ENCODE results near the gene SPTY2D1. TPM values are rescaled to one million over a fixed set of nuclear protein-coding genes. Genes with fewer than 3 reads are reported as not detected.

SPTY2D1 gene
- total RNA-seq, 4 donors from 2014 or later, result 8.2 to 18.4 (median 16.4) TPM

DNA sequence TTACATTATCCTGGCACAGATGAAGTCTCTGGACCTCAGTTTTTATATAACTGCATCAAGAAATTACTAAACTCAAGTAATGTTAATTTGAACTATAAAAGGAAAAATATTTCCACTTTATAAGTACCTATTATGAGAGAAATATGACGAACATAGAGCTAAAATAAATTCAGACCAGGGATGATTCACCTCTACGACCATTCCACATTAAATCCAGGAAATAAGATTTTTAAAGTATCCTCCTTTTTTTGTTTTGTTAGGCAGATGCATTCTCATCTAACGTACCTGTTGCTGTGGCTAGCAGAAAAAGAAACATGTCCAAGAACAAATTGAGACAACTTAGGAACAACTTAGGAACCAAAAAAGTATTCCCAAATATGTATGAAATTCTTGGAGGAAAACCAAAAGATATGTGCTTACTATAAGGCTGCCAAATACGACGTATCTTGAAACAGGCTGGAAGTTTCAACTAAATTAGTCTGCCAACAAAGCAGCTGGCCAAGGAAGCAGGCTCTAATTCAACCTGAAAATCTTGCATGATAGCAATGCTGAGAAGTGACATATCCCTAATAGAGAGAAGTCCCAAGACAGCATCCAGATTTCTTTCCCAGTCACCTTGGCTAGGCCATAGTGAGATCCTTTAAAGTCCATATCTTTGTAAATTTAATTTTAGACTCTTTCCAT, 15.7 kb downstream of the SPTY2D1 start:
- Histone ChIP-seq H3K4me1 (peaks cover 7 to 21% (median 12%) of the 10 kb centered on the region in 4 donors), H3K27ac (peak overlapping the region; percentile 36 to 53 (median 46)), H3K27me3 (no peaks in the 10 kb centered on the region), H3K9me3 (no peaks in the 10 kb centered on the region), H3K36me3 (peaks cover 0 to 23% (median 6%) of the 10 kb centered on the region in 4 donors), H3K4me3 (no peak overlapping the region)
- DNase-seq, result no peak
- no peak for TF ChIP-seq POLR2A (IDR thresholded peaks at IDR 0.05)
- TF ChIP-seq EP300 (IDR thresholded peaks at IDR 0.05; ENCODE audit: low read depth), result no peak
- TF ChIP-seq, protein P1, sequence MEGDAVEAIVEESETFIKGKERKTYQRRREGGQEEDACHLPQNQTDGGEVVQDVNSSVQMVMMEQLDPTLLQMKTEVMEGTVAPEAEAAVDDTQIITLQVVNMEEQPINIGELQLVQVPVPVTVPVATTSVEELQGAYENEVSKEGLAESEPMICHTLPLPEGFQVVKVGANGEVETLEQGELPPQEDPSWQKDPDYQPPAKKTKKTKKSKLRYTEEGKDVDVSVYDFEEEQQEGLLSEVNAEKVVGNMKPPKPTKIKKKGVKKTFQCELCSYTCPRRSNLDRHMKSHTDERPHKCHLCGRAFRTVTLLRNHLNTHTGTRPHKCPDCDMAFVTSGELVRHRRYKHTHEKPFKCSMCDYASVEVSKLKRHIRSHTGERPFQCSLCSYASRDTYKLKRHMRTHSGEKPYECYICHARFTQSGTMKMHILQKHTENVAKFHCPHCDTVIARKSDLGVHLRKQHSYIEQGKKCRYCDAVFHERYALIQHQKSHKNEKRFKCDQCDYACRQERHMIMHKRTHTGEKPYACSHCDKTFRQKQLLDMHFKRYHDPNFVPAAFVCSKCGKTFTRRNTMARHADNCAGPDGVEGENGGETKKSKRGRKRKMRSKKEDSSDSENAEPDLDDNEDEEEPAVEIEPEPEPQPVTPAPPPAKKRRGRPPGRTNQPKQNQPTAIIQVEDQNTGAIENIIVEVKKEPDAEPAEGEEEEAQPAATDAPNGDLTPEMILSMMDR (IDR thresholded peaks at IDR 0.05), result no peak
- no peak for TF ChIP-seq POLR2AphosphoS5 (IDR thresholded peaks at IDR 0.05)
- WGBS, 2 donors (ENCODE audit: low coverage in 1 of 2), result 31 to 45% methylated on average over 5 of the region's 5 CpGs
- in situ Hi-C loops (cut with MboI; ENCODE audit: low pct_ligation_motif_present in 1 of 4, low pct_unique_long_range_greater_than_20kb in 1 of 4, low sequenced_read_pairs in 3 of 4), result no loop called here
- intact Hi-C loops (cut with DNase I; ENCODE audit: low total_unique reads), result no loop called here

DNA sequence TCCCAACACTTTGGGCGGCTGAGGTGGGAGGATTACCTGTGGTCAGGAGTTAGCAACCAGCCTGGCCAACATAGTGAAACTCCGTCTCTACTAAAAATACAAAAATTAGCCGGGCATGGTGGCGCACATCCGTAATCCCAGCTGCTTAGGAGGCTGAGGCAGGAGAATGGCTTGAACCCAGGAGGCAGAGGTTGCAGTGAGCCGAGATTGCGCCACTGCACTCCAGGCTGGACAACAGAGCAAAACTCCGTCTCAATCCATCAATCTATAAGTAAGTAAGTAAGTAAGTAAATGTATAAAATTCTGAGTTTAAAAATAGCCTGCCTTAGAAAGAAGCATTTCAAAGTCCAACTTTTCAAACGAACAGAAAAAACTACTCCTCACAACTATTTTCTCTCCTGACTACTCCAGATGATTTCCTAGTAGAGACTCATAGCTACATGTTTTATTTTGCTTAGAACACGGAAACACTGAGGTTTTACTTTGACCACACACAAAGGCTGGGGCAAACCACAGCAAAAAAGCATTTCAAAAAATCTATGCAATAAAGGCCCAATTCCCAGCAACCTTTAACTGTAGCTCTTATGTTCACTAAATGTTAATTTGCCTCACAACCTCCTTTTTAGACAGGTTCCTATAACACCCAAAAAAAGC, 16.3 kb downstream of the SPTY2D1 start:
- H3K4me1 ChIP-seq, result peaks cover 7 to 21% (median 12%) of the 10 kb centered on the region in 4 donors
- H3K27ac ChIP-seq, result peak overlapping the region; percentile 30 to 53 (median 42)
- H3K36me3 ChIP-seq, result peaks cover 0 to 23% (median 6%) of the 10 kb centered on the region in 4 donors
- WGBS, 2 donors (ENCODE audit: low coverage in 1 of 2), result 69 to 71% methylated on average over 9 to 10 of the region's 10 CpGs
- H3K9me3 ChIP-seq, result no peaks in the 10 kb centered on the region
- no peaks in the 10 kb centered on the region for H3K27me3 ChIP-seq
- H3K4me3 ChIP-seq, result no peak overlapping the region
- in situ Hi-C loops (cut with MboI; ENCODE audit: low pct_ligation_motif_present in 1 of 4, low pct_unique_long_range_greater_than_20kb in 1 of 4, low sequenced_read_pairs in 3 of 4) (no loop called here), intact Hi-C loops (cut with DNase I; ENCODE audit: low total_unique reads) (no loop called here)
- DNase-seq, result no peak
- TF ChIP-seq, protein P1 (IDR thresholded peaks at IDR 0.05), result no peak
- TF ChIP-seq POLR2A (IDR thresholded peaks at IDR 0.05) (no peak), POLR2AphosphoS5 (IDR thresholded peaks at IDR 0.05) (no peak), EP300 (IDR thresholded peaks at IDR 0.05; ENCODE audit: low read depth) (no peak)

DNA sequence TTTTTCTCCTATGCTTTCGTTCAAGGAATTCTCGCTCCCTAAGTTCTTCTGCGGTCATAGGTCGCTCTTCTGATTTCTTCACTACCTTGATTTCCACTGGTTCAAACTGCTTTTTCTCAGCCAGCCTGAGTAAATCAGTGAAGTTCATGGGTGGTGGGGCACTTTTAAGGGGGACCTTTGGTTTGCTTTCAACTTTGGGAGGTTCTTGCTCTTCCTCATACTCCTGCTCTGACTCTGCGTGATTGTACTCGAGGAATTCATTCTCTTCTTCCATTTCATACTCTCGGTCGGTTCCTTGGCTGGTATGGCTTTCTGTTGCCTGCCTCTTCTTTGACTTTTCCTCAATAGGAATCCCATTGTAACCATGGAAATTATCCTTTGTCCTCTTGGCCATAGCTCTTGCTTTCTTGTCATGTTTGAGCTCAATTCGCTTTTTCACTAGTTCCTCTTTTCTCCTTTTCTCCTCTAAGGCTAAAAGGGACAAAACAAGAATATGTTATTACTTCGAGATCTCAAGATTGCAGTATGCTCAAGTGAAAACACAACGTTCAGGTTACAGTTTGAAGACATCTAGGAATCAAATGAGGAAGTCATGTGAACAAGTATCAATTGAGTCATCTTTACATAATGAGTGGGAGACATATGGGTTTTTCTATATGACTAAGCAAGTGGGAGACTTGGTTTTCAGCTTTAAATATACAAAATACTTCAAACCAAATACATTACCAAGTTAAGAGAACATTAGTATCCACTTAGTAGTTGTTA, 18.3 kb downstream of the SPTY2D1 start:
- no peak for TF ChIP-seq EP300 (IDR thresholded peaks at IDR 0.05; ENCODE audit: low read depth)
- no peak for TF ChIP-seq POLR2AphosphoS5 (IDR thresholded peaks at IDR 0.05)
- TF ChIP-seq, protein P1 (IDR thresholded peaks at IDR 0.05), result no peak
- TF ChIP-seq POLR2A (IDR thresholded peaks at IDR 0.05), result no peak
- Histone ChIP-seq H3K4me3 (no peak overlapping the region), H3K27me3 (no peaks in the 10 kb centered on the region), H3K4me1 (peaks cover 7 to 21% (median 10%) of the 10 kb centered on the region in 4 donors), H3K9me3 (no peaks in the 10 kb centered on the region), H3K27ac (no peak overlapping the region), H3K36me3 (peaks cover 0 to 41% (median 13%) of the 10 kb centered on the region in 4 donors)
- no peak for DNase-seq
- intact Hi-C loops (cut with DNase I; ENCODE audit: low total_unique reads) (no loop called here), in situ Hi-C loops (cut with MboI; ENCODE audit: low pct_ligation_motif_present in 1 of 4, low pct_unique_long_range_greater_than_20kb in 1 of 4, low sequenced_read_pairs in 3 of 4) (no loop called here)
- WGBS, 2 donors (ENCODE audit: low coverage in 1 of 2), result 78 to 93% methylated on average over 9 to 11 of the region's 11 CpGs

DNA sequence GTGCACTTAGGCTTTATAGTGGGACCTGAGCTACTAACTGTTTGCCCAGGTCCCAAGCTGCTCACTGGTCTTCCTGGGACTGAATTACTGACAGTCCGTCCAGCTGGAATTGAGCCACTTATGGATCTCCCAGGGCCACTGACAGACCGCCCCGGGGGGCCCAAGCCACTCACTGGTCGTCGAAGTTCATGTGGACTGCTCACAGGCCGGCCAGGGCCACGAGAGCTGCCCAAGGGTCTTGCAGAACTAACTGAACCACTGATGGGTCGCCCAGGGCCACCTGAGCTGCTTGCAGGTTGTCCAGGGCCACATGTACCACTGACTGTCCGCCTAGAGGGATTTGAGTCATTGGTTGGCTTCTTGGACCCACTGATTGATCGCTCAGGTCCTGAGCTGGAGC, 19.5 kb downstream of the SPTY2D1 start:
- WGBS, 2 donors (ENCODE audit: low coverage in 1 of 2), result 95% methylated on average over 10 of the region's 10 CpGs; no CpG with 5 or more reads in 1 of the 2 donors
- H3K27me3 ChIP-seq, result no peaks in the 10 kb centered on the region
- intact Hi-C loops (cut with DNase I; ENCODE audit: low total_unique reads) (no loop called here), in situ Hi-C loops (cut with MboI; ENCODE audit: low pct_ligation_motif_present in 1 of 4, low pct_unique_long_range_greater_than_20kb in 1 of 4, low sequenced_read_pairs in 3 of 4) (no loop called here)
- TF ChIP-seq EP300 (IDR thresholded peaks at IDR 0.05; ENCODE audit: low read depth) (no peak), POLR2AphosphoS5 (IDR thresholded peaks at IDR 0.05) (no peak), POLR2A (IDR thresholded peaks at IDR 0.05) (no peak)
- TF ChIP-seq, protein P1 (IDR thresholded peaks at IDR 0.05), result no peak
- no peak overlapping the region for H3K27ac ChIP-seq
- no peak for DNase-seq
- H3K4me3 ChIP-seq, result no peak overlapping the region
- peaks cover 7 to 21% (median 10%) of the 10 kb centered on the region in 4 donors for H3K4me1 ChIP-seq
- no peaks in the 10 kb centered on the region for H3K9me3 ChIP-seq
- H3K36me3 ChIP-seq, result peaks cover 0 to 51% (median 15%) of the 10 kb centered on the region in 4 donors
